Adrenal gland (tissue), 5 donors: Measurements from ENCODE around the gene LYZL2.

ENCODE experiments used
- CTCF ChIP-seq, 6 experiments: fragments of 450-650 bp in 4 of 6; fragments of 200-600 bp in 2 of 6; sonication (generic) in 1 of 6; IDR thresholded peaks; 1 replicate in 5 of 6; 2 replicates in 1 of 6; pipeline versions ENCODE4 v1.5.1 to v1.8.0; 2016 to 2021; ENCODE audit warnings: antibody characterized with exemption in 6 of 6, mild to moderate bottlenecking in 2 of 6, moderate library complexity in 1 of 6
- POLR2A ChIP-seq, 2 donors: fragments of 450-650 bp; IDR thresholded peaks; one replicate each; pipeline ENCODE4 v1.6.1; 2017; ENCODE audit warnings: antibody characterized with exemption in 2 of 2, mild to moderate bottlenecking in 2 of 2, moderate library complexity in 1 of 2
- donor health status: DM: no; HTN: no; CAD: no.

- TF ChIP-seq CTCF (IDR thresholded peaks at IDR 0.05) = no peak
- no peak for TF ChIP-seq POLR2A (IDR thresholded peaks at IDR 0.05)
Observed at GRCh38 chr10:30576641-30577040, 52.9 kb downstream of the LYZL2 start.
